ENCODE data around the gene CHRNB4.

GRCh38 chr15:78629031-78629715 lies 11.8 kb downstream of the CHRNB4 start:
- TF ChIP-seq CTCF (IDR thresholded peaks at IDR 0.05) (no peak), POLR2A (IDR thresholded peaks at IDR 0.05) (no peak)
